ENCODE measurements around the gene CACNG4.

Gene CACNG4

GRCh38 chr17:66985338-66986237, 21.1 kb downstream of the CACNG4 start:
- peak; percentile 60 to 75 for DNase-seq

GRCh38 chr17:66986659-66987058, 22.2 kb downstream of the CACNG4 start:
- DNase-seq: no peak

- no peak for DNase-seq
These were observed 22.6 kb downstream of the CACNG4 start for GRCh38 chr17:66987059-66987616.

- no peak for DNase-seq
These were observed 23.7 kb downstream of the CACNG4 start for GRCh38 chr17:66988069-66988798.

GRCh38 chr17:66989076-66989475, 24.6 kb downstream of the CACNG4 start:
- no peak for DNase-seq

GRCh38 chr17:66989579-66989978, 25.1 kb downstream of the CACNG4 start:
- DNase-seq: no peak

GRCh38 chr17:66990047-66990446, 25.5 kb downstream of the CACNG4 start:
- no peak for DNase-seq

- no peak for DNase-seq
These were observed 28.5 kb downstream of the CACNG4 start for GRCh38 chr17:66992911-66993442.

GRCh38 chr17:66994361-66994760, 29.9 kb downstream of the CACNG4 start:
- DNase-seq: no peak

- DNase-seq: no peak
These were observed 30.5 kb downstream of the CACNG4 start for GRCh38 chr17:66994930-66995535.

- no peak for DNase-seq
These were observed 31.4 kb downstream of the CACNG4 start for GRCh38 chr17:66995944-66996343.

- DNase-seq: no peak
These were observed 32.4 kb downstream of the CACNG4 start for GRCh38 chr17:66996926-66997325.

GRCh38 chr17:67003231-67003630, 38.7 kb downstream of the CACNG4 start:
- no peak for DNase-seq

- DNase-seq: no peak
These were observed 39.7 kb downstream of the CACNG4 start for GRCh38 chr17:67004181-67004580.

- DNase-seq: no peak
These were observed 42.8 kb downstream of the CACNG4 start for GRCh38 chr17:67007266-67007665.

GRCh38 chr17:67008101-67008500, 43.6 kb downstream of the CACNG4 start:
- no peak for DNase-seq

GRCh38 chr17:67011527-67012175, 47.1 kb downstream of the CACNG4 start:
- no peak for DNase-seq

GRCh38 chr17:67013891-67014290, 49.4 kb downstream of the CACNG4 start:
- DNase-seq: no peak

- DNase-seq: no peak
These were observed 50.5 kb downstream of the CACNG4 start for GRCh38 chr17:67015001-67015400.

- DNase-seq: no peak
These were observed 51.7 kb downstream of the CACNG4 start for GRCh38 chr17:67016039-67016762.

GRCh38 chr17:67017910-67018309, 53.4 kb downstream of the CACNG4 start:
- no peak for DNase-seq
